Activated T-cell treated with anti-CD3 and anti-CD28 coated beads, Interleukin-2, amount 50 U/mL, for 24 hours (primary cell): ENCODE results near the gene HSD17B14.
"Not testable (repeated sequence)": the region's sequence is repeated elsewhere in the genome, so short reads cannot be mapped to it uniquely, and the experiment has no call there.

Experiments used
- DNase-seq: peaks from one replicate; pipeline ENCODE4 v3.0.0-alpha.2; 2020
- H3K27ac Mint-ChIP-seq: 2 replicates; pipeline ENCODE4 v1.8.0; 2020; ENCODE audit warnings: mild to moderate bottlenecking, mixed read lengths
- H3K27me3 Mint-ChIP-seq: 2 replicates; pipeline ENCODE4 v1.8.0; 2020; ENCODE audit warnings: mixed read lengths
- H3K36me3 Mint-ChIP-seq: 2 replicates; pipeline ENCODE4 v1.8.0; 2020; ENCODE audit warnings: low read depth, mixed read lengths
- H3K4me1 Mint-ChIP-seq: 2 replicates; pipeline ENCODE4 v1.8.0; 2020; ENCODE audit warnings: low read depth, mixed read lengths
- H3K4me3 Mint-ChIP-seq: 2 replicates; pipeline ENCODE4 v1.8.0; 2020; ENCODE audit warnings: mild to moderate bottlenecking, moderate library complexity, mixed read lengths
- H3K9me3 Mint-ChIP-seq: 2 replicates; pipeline ENCODE4 v1.8.0; 2020; ENCODE audit warnings: mixed read lengths

The HSD17B14 gene

DNA sequence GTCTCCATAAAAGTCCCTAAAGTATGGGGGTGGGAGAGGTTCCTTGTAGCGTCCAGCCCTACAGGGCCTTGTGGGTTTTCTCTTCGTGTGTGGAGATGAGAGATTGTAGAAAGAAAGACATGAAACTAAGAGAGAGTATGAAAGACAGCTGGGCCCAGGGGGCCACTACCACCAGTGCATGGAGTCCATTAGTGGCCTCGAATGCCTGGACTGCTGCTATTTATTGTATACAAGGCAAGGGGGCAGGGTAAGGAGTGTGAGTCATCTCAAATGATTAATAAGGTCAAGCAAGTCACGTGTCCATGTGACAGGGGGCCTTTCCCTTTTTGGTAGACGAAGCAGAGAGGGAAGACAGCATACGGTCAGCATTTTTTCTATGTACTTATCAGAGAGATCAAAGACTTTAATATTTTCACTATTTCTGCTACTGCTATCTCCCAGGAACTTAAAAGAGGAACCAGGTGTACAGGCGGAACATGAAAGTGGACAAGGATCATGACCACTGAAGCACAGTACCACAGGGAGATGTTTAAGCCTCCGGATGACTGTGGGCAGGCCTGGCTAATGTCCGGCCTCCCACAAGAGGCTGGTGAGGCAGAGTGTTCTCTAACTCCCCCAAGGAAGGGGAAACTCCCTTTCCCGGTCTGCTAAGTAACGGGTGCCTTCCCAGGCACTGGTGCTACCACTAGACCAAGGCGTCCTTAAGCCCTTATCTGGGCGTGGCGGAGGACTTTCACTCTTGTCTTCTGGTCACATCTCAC, 55.5 kb downstream of the HSD17B14 start:
- H3K9me3 Mint-ChIP-seq, result no peaks in the 10 kb centered on the region
- H3K27ac Mint-ChIP-seq, result no peak overlapping the region
- H3K27me3 Mint-ChIP-seq, result peaks cover 21% of the 10 kb centered on the region
- H3K4me1 Mint-ChIP-seq, result peaks cover 3% of the 10 kb centered on the region
- no peak for DNase-seq
- H3K36me3 Mint-ChIP-seq, result no peaks in the 10 kb centered on the region
- no peak overlapping the region for H3K4me3 Mint-ChIP-seq

DNA sequence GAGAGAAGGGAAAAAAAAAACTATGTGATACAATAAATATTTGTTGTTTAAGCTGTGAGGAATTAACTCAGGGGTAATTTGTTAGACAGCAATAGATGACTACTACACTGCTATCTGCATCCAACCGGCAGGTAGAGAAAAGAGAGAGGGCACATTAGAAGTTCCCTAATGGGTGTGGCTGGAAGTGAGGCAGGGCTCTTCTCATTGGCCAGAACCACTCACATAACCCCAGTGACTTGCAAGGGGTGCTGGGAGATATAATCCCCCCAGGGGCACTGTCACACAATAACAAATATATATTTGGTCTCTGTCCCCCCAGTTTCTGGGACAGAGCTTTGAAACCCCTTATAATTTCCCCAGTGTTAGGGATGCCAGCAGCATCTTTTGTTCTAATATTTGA, 56.7 kb downstream of the HSD17B14 start:
- Mint-ChIP-seq H3K4me1 (peaks cover 3% of the 10 kb centered on the region), H3K27ac (no peak overlapping the region), H3K4me3 (no peak overlapping the region), H3K36me3 (no peaks in the 10 kb centered on the region), H3K9me3 (no peaks in the 10 kb centered on the region), H3K27me3 (peaks cover 10% of the 10 kb centered on the region)
- DNase-seq, result no peak

DNA sequence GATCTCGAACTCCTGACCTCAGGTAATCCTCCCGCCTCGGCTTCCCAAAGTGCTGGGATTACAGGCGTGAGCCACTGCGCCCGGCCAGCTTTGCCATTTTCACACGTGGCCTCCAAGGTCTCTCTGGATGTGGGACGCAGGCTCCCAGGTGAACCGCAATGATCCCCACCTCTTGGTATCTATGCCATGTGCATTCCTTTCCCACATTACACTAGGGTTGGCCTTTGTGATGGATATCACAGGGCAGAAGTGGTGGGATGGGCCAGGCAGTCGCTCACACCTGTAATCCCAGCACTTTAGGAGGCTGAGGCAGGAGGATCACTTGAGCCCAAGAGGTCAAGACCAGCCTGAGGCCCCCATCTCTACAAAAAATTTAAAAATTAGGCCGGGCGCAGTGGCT, 58.6 kb downstream of the HSD17B14 start:
- Mint-ChIP-seq H3K27ac (no peak overlapping the region), H3K4me1 (peaks cover 3% of the 10 kb centered on the region), H3K27me3 (peaks cover 5% of the 10 kb centered on the region), H3K4me3 (no peak overlapping the region), H3K9me3 (no peaks in the 10 kb centered on the region), H3K36me3 (no peaks in the 10 kb centered on the region)
- DNase-seq, result no peak

DNA sequence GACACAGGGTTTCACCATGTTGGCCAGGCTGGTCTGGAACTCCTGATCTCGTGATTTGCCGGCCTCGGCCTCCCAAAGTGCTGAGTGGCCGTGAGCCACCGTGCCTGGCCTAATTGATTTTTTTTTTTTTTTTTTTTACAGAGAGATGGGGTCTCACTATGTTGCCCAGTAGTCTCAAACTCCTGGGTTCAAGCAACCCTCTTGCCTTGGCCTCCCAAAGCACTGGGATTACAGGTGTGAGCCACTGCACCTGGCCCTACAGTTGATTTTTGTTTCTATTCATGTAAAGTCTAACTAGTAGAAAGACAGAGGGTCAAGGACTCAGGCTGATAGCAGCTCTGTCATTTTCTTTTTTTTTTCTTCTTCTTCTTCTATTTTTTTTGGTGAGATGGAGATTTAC, 59.2 kb downstream of the HSD17B14 start:
- H3K4me1 Mint-ChIP-seq, result no peaks in the 10 kb centered on the region
- H3K27me3 Mint-ChIP-seq, result peaks cover 2% of the 10 kb centered on the region
- H3K9me3 Mint-ChIP-seq, result no peaks in the 10 kb centered on the region
- no peak overlapping the region for H3K27ac Mint-ChIP-seq
- H3K4me3 Mint-ChIP-seq, result no peak overlapping the region
- no peaks in the 10 kb centered on the region for H3K36me3 Mint-ChIP-seq
- DNase-seq, result no peak

DNA sequence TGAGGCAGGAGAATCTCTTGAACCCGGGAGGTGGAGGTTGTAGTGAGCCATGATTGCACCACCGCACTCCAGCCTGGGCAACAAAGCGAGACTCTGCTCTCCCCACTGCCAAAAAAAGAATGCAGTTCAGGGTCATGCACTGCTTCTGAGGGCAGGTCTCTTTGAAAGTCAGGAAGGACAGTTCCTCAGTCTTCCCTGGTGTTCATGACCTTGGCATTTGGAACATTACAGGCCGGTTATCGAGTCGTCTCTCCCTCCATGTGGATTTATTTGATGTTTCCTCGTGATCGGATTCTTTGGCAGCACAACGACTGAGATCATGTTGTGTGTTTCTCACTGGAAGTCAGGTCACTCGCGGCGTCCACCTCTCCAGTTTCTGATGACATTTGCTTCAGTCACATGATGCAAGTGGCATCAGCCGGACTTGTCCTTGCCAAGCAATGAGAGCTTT, 63.8 kb downstream of the HSD17B14 start:
- Mint-ChIP-seq H3K27me3 (peaks cover 11% of the 10 kb centered on the region), H3K4me1 (no peaks in the 10 kb centered on the region), H3K36me3 (no peaks in the 10 kb centered on the region), H3K9me3 (no peaks in the 10 kb centered on the region), H3K27ac (no peak overlapping the region), H3K4me3 (no peak overlapping the region)
- DNase-seq, result no peak

DNA sequence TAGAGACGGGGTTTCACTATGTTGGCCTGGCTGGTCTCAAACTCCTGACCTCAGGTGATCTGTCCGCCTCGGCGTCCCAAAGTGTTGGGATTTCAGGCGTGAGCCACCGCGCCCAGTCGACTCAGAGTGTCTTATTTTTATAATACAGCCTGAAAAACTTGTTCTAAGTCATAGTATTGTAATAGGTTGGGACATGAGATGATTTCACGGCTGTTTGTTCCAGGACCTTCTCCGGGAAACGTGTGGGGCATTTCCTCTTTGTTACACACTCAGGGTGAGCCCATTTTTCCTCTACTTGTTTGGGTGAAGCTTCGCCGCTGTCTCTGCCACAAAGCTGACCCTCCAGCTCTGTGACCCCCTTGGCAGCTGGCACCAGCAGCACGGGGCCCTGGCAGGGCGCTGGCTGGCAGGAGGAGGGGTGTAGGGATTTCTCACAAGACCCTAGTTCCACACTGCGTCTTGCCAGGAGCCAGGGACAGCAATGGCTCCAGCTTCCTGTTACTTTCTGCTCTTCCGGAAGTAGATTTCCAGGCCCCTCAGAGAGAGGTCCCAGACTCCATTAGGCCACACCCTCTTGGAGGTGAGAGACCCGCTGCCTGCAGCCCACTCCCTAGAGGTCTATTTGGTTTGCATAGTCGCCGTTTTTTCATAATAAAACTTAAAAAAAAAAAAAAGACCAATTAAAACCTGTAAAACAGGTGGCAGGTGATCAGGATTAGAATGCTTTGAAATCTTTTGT, 65.4 kb downstream of the HSD17B14 start:
- H3K4me3 Mint-ChIP-seq, result no peak overlapping the region
- no peaks in the 10 kb centered on the region for H3K36me3 Mint-ChIP-seq
- peaks cover 11% of the 10 kb centered on the region for H3K27me3 Mint-ChIP-seq
- H3K4me1 Mint-ChIP-seq, result no peaks in the 10 kb centered on the region
- no peak for DNase-seq
- no peak overlapping the region for H3K27ac Mint-ChIP-seq
- H3K9me3 Mint-ChIP-seq, result no peaks in the 10 kb centered on the region

DNA sequence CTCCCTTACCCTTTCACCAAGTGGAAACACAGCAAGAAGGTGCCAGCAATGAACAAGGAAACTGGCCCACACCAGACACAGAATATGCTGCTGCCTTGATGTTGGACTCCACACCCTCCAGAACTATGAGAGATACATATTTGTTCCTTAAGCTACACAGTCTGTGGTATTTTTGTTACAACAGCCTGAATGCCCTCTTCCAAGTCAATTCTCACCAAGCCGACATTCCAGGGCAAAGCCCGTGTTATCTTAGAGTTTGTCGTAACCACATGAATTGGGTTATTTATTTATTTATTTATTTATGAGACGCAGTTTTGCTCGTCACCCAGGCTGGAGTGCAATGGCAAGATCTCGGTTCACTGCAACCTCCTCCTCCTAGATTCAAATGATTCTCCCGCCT, 66.0 kb downstream of the HSD17B14 start:
- H3K36me3 Mint-ChIP-seq, result no peaks in the 10 kb centered on the region
- no peak overlapping the region for H3K4me3 Mint-ChIP-seq
- peaks cover 11% of the 10 kb centered on the region for H3K27me3 Mint-ChIP-seq
- H3K27ac Mint-ChIP-seq, result no peak overlapping the region
- H3K4me1 Mint-ChIP-seq, result no peaks in the 10 kb centered on the region
- DNase-seq, result no peak
- H3K9me3 Mint-ChIP-seq, result no peaks in the 10 kb centered on the region

DNA sequence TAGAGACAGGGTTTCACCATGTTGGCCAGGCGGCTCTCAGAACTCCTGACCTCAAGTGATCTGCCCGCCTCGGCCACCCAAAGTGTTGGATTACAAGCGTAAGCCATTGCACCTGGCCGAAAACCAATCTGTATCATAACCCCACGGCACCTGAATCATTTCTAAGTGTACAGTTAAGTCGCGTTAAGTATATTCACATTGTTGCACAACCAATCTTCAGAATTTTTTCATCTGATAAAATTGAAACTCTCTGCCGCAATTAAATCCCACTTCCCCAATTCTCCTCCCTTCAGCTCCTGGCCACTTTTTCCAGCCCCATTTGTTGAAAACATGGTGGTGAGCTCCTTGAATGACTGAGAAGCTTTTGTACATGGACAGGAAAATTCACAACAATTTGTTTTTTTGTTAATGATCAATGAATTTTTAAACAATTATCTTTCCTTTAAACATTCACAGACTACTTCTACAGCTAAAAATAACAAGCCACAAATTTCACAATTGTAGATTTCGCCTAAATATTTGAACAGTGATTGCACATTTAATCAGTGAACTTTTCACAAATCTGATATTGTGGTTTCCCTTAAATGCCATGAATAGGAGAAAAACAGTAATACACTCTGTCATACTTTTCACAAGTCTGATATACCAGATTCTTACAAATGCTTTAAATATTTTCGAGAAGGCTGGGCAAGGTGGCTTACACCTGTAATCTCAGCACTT, 67.1 kb downstream of the HSD17B14 start:
- no peak for DNase-seq
- no peak overlapping the region for H3K4me3 Mint-ChIP-seq
- no peak overlapping the region for H3K27ac Mint-ChIP-seq
- no peaks in the 10 kb centered on the region for H3K36me3 Mint-ChIP-seq
- no peaks in the 10 kb centered on the region for H3K4me1 Mint-ChIP-seq
- H3K9me3 Mint-ChIP-seq, result no peaks in the 10 kb centered on the region
- peaks cover 11% of the 10 kb centered on the region for H3K27me3 Mint-ChIP-seq

DNA sequence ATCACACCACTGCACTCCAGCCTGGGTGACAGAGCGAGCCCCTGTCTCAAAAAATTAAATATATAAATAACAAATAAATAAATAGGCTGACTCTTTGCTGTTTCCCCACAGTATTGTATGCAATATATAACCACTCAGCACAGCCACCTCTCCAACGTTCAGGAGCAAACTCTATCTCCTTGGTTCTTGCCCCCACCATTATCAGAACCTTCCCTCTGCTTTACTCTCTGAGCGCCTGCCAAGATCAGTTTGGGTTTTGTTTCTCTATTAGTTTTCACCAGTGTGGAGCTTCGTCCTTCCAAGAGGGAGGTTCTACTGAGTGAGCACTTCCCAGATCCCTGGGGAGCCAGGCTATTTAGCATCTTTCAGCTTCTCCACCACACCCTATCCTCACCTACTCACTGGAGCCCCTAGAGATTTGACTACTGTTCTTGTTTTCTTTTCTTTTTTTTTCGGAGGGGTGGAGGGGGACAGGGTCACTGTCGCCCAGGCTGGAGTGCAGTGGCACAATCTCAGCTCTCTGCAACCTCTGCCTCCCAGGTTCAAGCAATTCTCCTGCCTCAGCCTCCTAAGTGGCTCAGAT, 68.0 kb downstream of the HSD17B14 start:
- H3K27ac Mint-ChIP-seq, H3K4me1 Mint-ChIP-seq: not testable (repeated sequence)

DNA sequence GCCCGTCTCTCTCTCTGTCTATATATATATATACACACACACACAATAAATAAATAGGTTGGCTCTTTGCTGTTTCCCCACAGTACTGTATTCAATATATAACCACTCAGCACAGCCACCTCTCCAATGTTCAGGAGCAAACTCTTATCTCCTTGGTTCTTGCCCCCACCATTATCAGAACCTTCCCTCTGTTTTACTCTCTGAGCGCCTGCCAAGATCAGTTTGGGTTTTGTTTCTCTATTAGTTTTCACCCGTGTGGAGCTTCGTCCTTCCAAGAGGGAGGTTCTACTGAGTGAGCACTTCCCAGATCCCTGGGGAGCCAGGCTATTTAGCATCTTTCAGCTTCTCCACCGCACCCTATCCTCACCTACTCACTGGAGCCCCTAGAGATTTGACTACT, 70.5 kb downstream of the HSD17B14 start:
- DNase-seq, H3K4me3 Mint-ChIP-seq, H3K9me3 Mint-ChIP-seq: not testable (repeated sequence)

More for the DNA sequence above, 68.0 kb downstream of the HSD17B14 start:
- DNase-seq, H3K36me3 Mint-ChIP-seq, H3K9me3 Mint-ChIP-seq, H3K4me3 Mint-ChIP-seq: not testable (repeated sequence)
- H3K27me3 Mint-ChIP-seq, result peaks cover 11% of the 10 kb centered on the region

More for the DNA sequence above, 70.5 kb downstream of the HSD17B14 start:
- H3K27me3 Mint-ChIP-seq, result peaks cover 14% of the 10 kb centered on the region
- not testable (repeated sequence) for H3K4me1 Mint-ChIP-seq, H3K36me3 Mint-ChIP-seq, H3K27ac Mint-ChIP-seq
